Neural cell (in vitro differentiated cells): ENCODE results near the gene PACS1. TPM values are rescaled to one million over a fixed set of nuclear protein-coding genes. Genes with fewer than 3 reads are reported as not detected.

Source experiments
- H2AFZ ChIP-seq: fragments of 200-600, 300-800 bp; sonication (generic), shearing (Covaris generic); 2 replicates; pipeline ENCODE4 v1.6.0; 2014; ENCODE audit warnings: low read depth, mild to moderate bottlenecking, antibody characterized with exemption, low read length, moderate library complexity
- H3F3A ChIP-seq: fragments of 200-600 bp; shearing (Covaris generic); 2 replicates; pipeline ENCODE4 v1.6.1; 2016; ENCODE audit warnings: mild to moderate bottlenecking, moderate library complexity, mixed read lengths, antibody characterized with exemption, low read length; ENCODE audit not compliant: insufficient read depth, poor library complexity, severe bottlenecking
- H3K27ac ChIP-seq: fragments of 200-600, 300-800 bp; sonication (generic), shearing (Covaris generic); 2 replicates; pipeline ENCODE4 v1.5.1; 2014; ENCODE audit warnings: mild to moderate bottlenecking, low read length, moderate library complexity
- H3K27me3 ChIP-seq: fragments of 300-800, 200-600 bp; sonication (generic), shearing (Covaris generic); 2 replicates; pipeline ENCODE4 v1.6.0; 2014; ENCODE audit warnings: mild to moderate bottlenecking, low read depth, low read length, moderate library complexity; ENCODE audit not compliant: insufficient read depth
- H3K36me3 ChIP-seq: fragments of 300-800, 200-600 bp; sonication (generic), shearing (Covaris generic); 2 replicates; pipeline ENCODE4 v1.5.1; 2014; ENCODE audit warnings: mild to moderate bottlenecking, antibody characterized with exemption, low read length, moderate library complexity; ENCODE audit not compliant: insufficient read depth
- H3K4me2 ChIP-seq: fragments of 300-800, 200-600 bp; sonication (generic), shearing (Covaris generic); 2 replicates; pipeline ENCODE4 v1.6.0; 2014; ENCODE audit warnings: mild to moderate bottlenecking, low read length
- H3K4me3 ChIP-seq: fragments of 300-800, 200-600 bp; sonication (generic), shearing (Covaris generic); 2 replicates; pipeline ENCODE4 v1.5.1; 2014; ENCODE audit warnings: mild to moderate bottlenecking, low read length, moderate library complexity
- H3K79me2 ChIP-seq: fragments of 200-600 bp; shearing (Covaris generic); replicated peaks from 2 replicates; pipeline ENCODE4 v1.6.0; 2014; ENCODE audit warnings: mild to moderate bottlenecking, low read length, moderate library complexity; ENCODE audit not compliant: insufficient read depth
- H3K9ac ChIP-seq: fragments of 300-800, 200-600 bp; sonication (generic), shearing (Covaris generic); 2 replicates; pipeline ENCODE4 v1.6.1; 2016; ENCODE audit warnings: mild to moderate bottlenecking, low read length, mixed read lengths
- H3K9me2 ChIP-seq: fragments of 200-600 bp; shearing (Covaris generic); 2 replicates; pipeline ENCODE4 v1.6.1; 2016; ENCODE audit warnings: mild to moderate bottlenecking, low read length, mixed read lengths; ENCODE audit not compliant: insufficient read depth
- H3K9me3 ChIP-seq: fragments of 200-600, 300-800 bp; sonication (generic), shearing (Covaris generic); 2 replicates; pipeline ENCODE4 v1.6.1; 2016; ENCODE audit warnings: mild to moderate bottlenecking, mixed run types, low read length, moderate library complexity, mixed read lengths
- H4K20me1 ChIP-seq: fragments of 200-600 bp; shearing (Covaris generic); 2 replicates; pipeline ENCODE4 v1.6.1; 2016; ENCODE audit warnings: mild to moderate bottlenecking, mixed run types; ENCODE audit not compliant: insufficient read depth
- CTCF ChIP-seq: fragments of 450-650 bp; IDR thresholded peaks from 2 replicates; pipeline ENCODE4 v1.5.1; 2014; ENCODE audit warnings: antibody characterized with exemption, mild to moderate bottlenecking, moderate library complexity; ENCODE audit not compliant: poor library complexity, severe bottlenecking
- EP300 ChIP-seq: fragments of 450-650 bp; conservative IDR thresholded peaks from 2 replicates; pipeline ENCODE4 v1.6.1; 2014; ENCODE audit warnings: antibody characterized with exemption, mild to moderate bottlenecking, moderate library complexity; ENCODE audit not compliant: poor library complexity, severe bottlenecking
- EZH2 ChIP-seq: fragments of 200-600, 300-800 bp; shearing (Covaris generic), sonication (generic); IDR thresholded peaks from 2 replicates; pipeline ENCODE4 v1.6.1; 2014; ENCODE audit warnings: antibody characterized with exemption, low read length, borderline replicate concordance, mild to moderate bottlenecking; ENCODE audit not compliant: insufficient read depth, poor library complexity, severe bottlenecking
- MXI1 ChIP-seq: fragments of 450-650 bp; conservative IDR thresholded peaks from 2 replicates; pipeline ENCODE4 v1.6.1; 2014; ENCODE audit warnings: antibody characterized with exemption, mild to moderate bottlenecking; ENCODE audit not compliant: poor library complexity, severe bottlenecking
- POLR2AphosphoS5 ChIP-seq: IDR thresholded peaks from 2 replicates; pipeline ENCODE4 v1.6.1; 2012
- RAD21 ChIP-seq: fragments of 450-650 bp; conservative IDR thresholded peaks from 2 replicates; pipeline ENCODE4 v1.6.1; 2014; ENCODE audit warnings: antibody characterized with exemption, mild to moderate bottlenecking, moderate library complexity
- REST ChIP-seq: IDR thresholded peaks from 2 replicates; pipeline ENCODE4 v1.6.1; 2012; ENCODE audit warnings: borderline replicate concordance
- SMC3 ChIP-seq: fragments of 450-650 bp; conservative IDR thresholded peaks from 2 replicates; pipeline ENCODE4 v1.6.1; 2014; ENCODE audit warnings: antibody characterized with exemption, mild to moderate bottlenecking, moderate library complexity; ENCODE audit not compliant: poor library complexity
- TAF1 ChIP-seq: IDR thresholded peaks from 2 replicates; pipeline ENCODE4 v1.6.1; 2012; ENCODE audit warnings: low read depth
- polyA plus RNA-seq: library from polyadenylated mRNA; depleted of rRNA; stranded (reverse); fragments of >200 nt; gene quantifications from 2 replicates; pipeline ENCODE4 v1.2.3, GENCODE V29; 2014

The PACS1 gene
- polyA plus RNA-seq, 1 donor from 2014 or later: 14.4 TPM

- Histone ChIP-seq H3K4me2 (no peak overlapping the region), H3K36me3 (peaks cover 3% of the 10 kb centered on the region), H3K27me3 (no peaks in the 10 kb centered on the region), H2AFZ (no peak overlapping the region), H3F3A (no peaks in the 10 kb centered on the region), H3K9me3 (no peaks in the 10 kb centered on the region), H3K79me2 (no peaks in the 10 kb centered on the region), H3K9me2 (no peaks in the 10 kb centered on the region), H3K4me3 (no peak overlapping the region), H4K20me1 (no peaks in the 10 kb centered on the region), H3K9ac (no peak overlapping the region), H3K27ac (no peak overlapping the region)
- TF ChIP-seq POLR2AphosphoS5: no peak
- TF ChIP-seq REST: no peak
- TF ChIP-seq TAF1: no peak
- no peak for TF ChIP-seq SMC3
- no peak for TF ChIP-seq CTCF
- no peak for TF ChIP-seq RAD21
- no peak for TF ChIP-seq EZH2
- no peak for TF ChIP-seq MXI1
- TF ChIP-seq EP300: no peak
Measured at GRCh38 chr11:66218036-66218435, 148.0 kb downstream of the PACS1 start.

GRCh38 chr11:66218846-66219620 is 149.0 kb downstream of the PACS1 start:
- TF ChIP-seq MXI1 (no peak), EZH2 (no peak), CTCF (no peak)
- H3K27me3 ChIP-seq: no peaks in the 10 kb centered on the region

More at GRCh38 chr11:66218846-66219620, 149.0 kb downstream of the PACS1 start:
- no peak overlapping the region for H3K4me2 ChIP-seq
- no peaks in the 10 kb centered on the region for H3K79me2 ChIP-seq
- no peaks in the 10 kb centered on the region for H3K9me2 ChIP-seq
- no peak overlapping the region for H2AFZ ChIP-seq
- no peak overlapping the region for H3K27ac ChIP-seq
- H4K20me1 ChIP-seq: no peaks in the 10 kb centered on the region
- H3K4me3 ChIP-seq: no peak overlapping the region
- H3K9me3 ChIP-seq: no peaks in the 10 kb centered on the region
- no peak overlapping the region for H3K9ac ChIP-seq
- peaks cover 3% of the 10 kb centered on the region for H3K36me3 ChIP-seq
- H3F3A ChIP-seq: no peaks in the 10 kb centered on the region
